ENCODE data around the gene MRPL48. TPM values are rescaled to one million over a fixed set of nuclear protein-coding genes. Genes with fewer than 3 reads are reported as not detected.
A peak's percentile ranks its signal among the peaks of the same experiment; 100 is the strongest.

Gene MRPL48
- total and polyA plus RNA-seq, 12 donors, result 13.6 to 75.3 (median 32.0) TPM

GRCh38 chr11:73757598-73757997 lies 30.1 kb upstream of the MRPL48 start:
- no peak for DNase-seq
- H3K9me3 ChIP-seq (replicated peaks in 1 of 3), result no peaks in the 10 kb centered on the region
- 87 to 94% (median 89%) methylated on average over 5 of the region's 5 CpGs for WGBS, 4 donors

DNA sequence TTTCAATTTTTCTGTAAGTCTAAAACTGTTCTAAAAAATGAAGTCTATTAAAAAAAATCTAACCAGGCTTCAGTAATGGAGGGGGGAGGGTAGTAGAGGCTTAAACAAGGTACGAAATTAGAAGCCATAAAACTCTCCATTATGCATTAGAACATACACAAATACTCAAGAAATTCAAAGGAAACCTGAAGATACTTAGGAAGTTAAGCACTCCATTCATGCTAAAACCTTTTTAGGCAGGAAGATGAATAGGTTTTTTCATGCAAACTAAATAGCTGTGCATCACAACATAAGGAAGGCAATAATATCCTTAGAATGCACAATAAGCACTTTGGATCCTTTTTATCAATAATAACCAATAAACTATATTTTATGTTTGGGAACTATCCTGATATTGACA lies 29.2 kb upstream of the MRPL48 start:
- H3K27ac ChIP-seq, result no peak overlapping the region
- no peaks in the 10 kb centered on the region for H3K36me3 ChIP-seq (replicated peaks in 1 of 2)
- H3K4me1 ChIP-seq (replicated peaks in 1 of 2), result peaks cover 24 to 32% of the 10 kb centered on the region in 2 donors
- TF ChIP-seq, protein P1, sequence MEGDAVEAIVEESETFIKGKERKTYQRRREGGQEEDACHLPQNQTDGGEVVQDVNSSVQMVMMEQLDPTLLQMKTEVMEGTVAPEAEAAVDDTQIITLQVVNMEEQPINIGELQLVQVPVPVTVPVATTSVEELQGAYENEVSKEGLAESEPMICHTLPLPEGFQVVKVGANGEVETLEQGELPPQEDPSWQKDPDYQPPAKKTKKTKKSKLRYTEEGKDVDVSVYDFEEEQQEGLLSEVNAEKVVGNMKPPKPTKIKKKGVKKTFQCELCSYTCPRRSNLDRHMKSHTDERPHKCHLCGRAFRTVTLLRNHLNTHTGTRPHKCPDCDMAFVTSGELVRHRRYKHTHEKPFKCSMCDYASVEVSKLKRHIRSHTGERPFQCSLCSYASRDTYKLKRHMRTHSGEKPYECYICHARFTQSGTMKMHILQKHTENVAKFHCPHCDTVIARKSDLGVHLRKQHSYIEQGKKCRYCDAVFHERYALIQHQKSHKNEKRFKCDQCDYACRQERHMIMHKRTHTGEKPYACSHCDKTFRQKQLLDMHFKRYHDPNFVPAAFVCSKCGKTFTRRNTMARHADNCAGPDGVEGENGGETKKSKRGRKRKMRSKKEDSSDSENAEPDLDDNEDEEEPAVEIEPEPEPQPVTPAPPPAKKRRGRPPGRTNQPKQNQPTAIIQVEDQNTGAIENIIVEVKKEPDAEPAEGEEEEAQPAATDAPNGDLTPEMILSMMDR (IDR thresholded peaks at IDR 0.05), result no peak
- no peak for TF ChIP-seq POLR2A (IDR thresholded peaks at IDR 0.05)
- no peak for DNase-seq
- H3K4me3 ChIP-seq, result peak overlapping the region in 1 of 4 donors; percentile 88
- H3K9me3 ChIP-seq (replicated peaks in 1 of 3), result no peaks in the 10 kb centered on the region
- H3K27me3 ChIP-seq, result no peaks in the 10 kb centered on the region
- intact Hi-C loops (cut with DNase I), result no loop called here
- WGBS, 4 donors, result 68 to 81% (median 71%) methylated on average over 1 of the region's 1 CpG

More at GRCh38 chr11:73757598-73757997, 30.1 kb upstream of the MRPL48 start:
- intact Hi-C loops (cut with DNase I), result no loop called here
- H3K4me3 ChIP-seq, result no peak overlapping the region
- no peaks in the 10 kb centered on the region for H3K36me3 ChIP-seq (replicated peaks in 1 of 2)
- no peaks in the 10 kb centered on the region for H3K27me3 ChIP-seq
- no peak for TF ChIP-seq POLR2A (IDR thresholded peaks at IDR 0.05)
- TF ChIP-seq, protein P1 (IDR thresholded peaks at IDR 0.05), result no peak
- H3K27ac ChIP-seq, result no peak overlapping the region
- peaks cover 28 to 37% of the 10 kb centered on the region in 2 donors for H3K4me1 ChIP-seq (replicated peaks in 1 of 2)

GRCh38 chr11:73759610-73760134 lies 28.0 kb upstream of the MRPL48 start:
- no peak for DNase-seq
- Histone ChIP-seq H3K4me3 (peak overlapping the region; percentile 62 to 96 (median 82)), H3K36me3 (replicated peaks in 1 of 2) (no peaks in the 10 kb centered on the region), H3K27ac (peak overlapping the region; percentile 96 to 98 (median 97)), H3K9me3 (replicated peaks in 1 of 3) (no peaks in the 10 kb centered on the region), H3K27me3 (no peaks in the 10 kb centered on the region), H3K4me1 (replicated peaks in 1 of 2) (peaks cover 18 to 21% of the 10 kb centered on the region in 2 donors)
- intact Hi-C loops (cut with DNase I), result no loop called here
- TF ChIP-seq POLR2A (IDR thresholded peaks at IDR 0.05), result peak in 1 of 2 donors; percentile 16
- TF ChIP-seq, protein P1 (IDR thresholded peaks at IDR 0.05), result peak; percentile 15 to 59 (median 46)
- 0 to 3% (median 1%) methylated on average over 8 of the region's 8 CpGs for WGBS, 4 donors

- Histone ChIP-seq H3K27ac (peak overlapping the region; percentile 96 to 98 (median 97)), H3K9me3 (replicated peaks in 1 of 3) (no peaks in the 10 kb centered on the region), H3K4me3 (peak overlapping the region; percentile 62 to 96 (median 82)), H3K36me3 (replicated peaks in 1 of 2) (no peaks in the 10 kb centered on the region), H3K27me3 (no peaks in the 10 kb centered on the region), H3K4me1 (replicated peaks in 1 of 2) (peaks cover 18 to 21% of the 10 kb centered on the region in 2 donors)
- intact Hi-C loops (cut with DNase I), result no loop called here
- WGBS, 4 donors, result 0 to 2% (median 1%) methylated on average over 18 to 44 of the region's 44 CpGs
- DNase-seq, result peak; percentile 49 to 76 (median 59)
- TF ChIP-seq, protein P1 (IDR thresholded peaks at IDR 0.05), result no peak
- no peak for TF ChIP-seq POLR2A (IDR thresholded peaks at IDR 0.05)
These were observed 27.5 kb upstream of the MRPL48 start for GRCh38 chr11:73760135-73760678.
